Gastrocnemius medialis (tissue), 4 donors: ENCODE results near the gene TMEM132C.

Experiments used
- POLR2A ChIP-seq, 2 donors: fragments of 450-650 bp; IDR thresholded peaks; one replicate each; pipeline ENCODE4 v1.6.1; 2017; ENCODE audit warnings: antibody characterized with exemption in 2 of 2, mild to moderate bottlenecking in 2 of 2, moderate library complexity in 2 of 2
- TF ChIP-seq, protein P1 (sequence below), 5 experiments: fragments of 450-650 bp in 3 of 5; fragments of 200-600 bp in 2 of 5; sonication (generic) in 2 of 5; IDR thresholded peaks in 4 of 5; conservative IDR thresholded peaks in 1 of 5; 1 replicate in 4 of 5; 2 replicates in 1 of 5; pipeline ENCODE4 v1.5.1; 2016 to 2019; ENCODE audit warnings: antibody characterized with exemption in 5 of 5, mild to moderate bottlenecking in 3 of 5, moderate library complexity in 3 of 5

- TF ChIP-seq, protein P1, sequence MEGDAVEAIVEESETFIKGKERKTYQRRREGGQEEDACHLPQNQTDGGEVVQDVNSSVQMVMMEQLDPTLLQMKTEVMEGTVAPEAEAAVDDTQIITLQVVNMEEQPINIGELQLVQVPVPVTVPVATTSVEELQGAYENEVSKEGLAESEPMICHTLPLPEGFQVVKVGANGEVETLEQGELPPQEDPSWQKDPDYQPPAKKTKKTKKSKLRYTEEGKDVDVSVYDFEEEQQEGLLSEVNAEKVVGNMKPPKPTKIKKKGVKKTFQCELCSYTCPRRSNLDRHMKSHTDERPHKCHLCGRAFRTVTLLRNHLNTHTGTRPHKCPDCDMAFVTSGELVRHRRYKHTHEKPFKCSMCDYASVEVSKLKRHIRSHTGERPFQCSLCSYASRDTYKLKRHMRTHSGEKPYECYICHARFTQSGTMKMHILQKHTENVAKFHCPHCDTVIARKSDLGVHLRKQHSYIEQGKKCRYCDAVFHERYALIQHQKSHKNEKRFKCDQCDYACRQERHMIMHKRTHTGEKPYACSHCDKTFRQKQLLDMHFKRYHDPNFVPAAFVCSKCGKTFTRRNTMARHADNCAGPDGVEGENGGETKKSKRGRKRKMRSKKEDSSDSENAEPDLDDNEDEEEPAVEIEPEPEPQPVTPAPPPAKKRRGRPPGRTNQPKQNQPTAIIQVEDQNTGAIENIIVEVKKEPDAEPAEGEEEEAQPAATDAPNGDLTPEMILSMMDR (IDR thresholded peaks at IDR 0.05 in 4 of 5, conservative IDR thresholded peaks at IDR 0.05 in 1 of 5) = no peak
- no peak for TF ChIP-seq POLR2A (IDR thresholded peaks at IDR 0.05)
Measured at GRCh38 chr12:128626808-128627320, 359.9 kb downstream of the TMEM132C start.
